ENCODE data around the gene AGMO.
"Not testable (repeated sequence)": the region's sequence is repeated elsewhere in the genome, so short reads cannot be mapped to it uniquely, and the experiment has no call there.

AGMO gene

GRCh38 chr7:15559416-15559928, 2.3 kb downstream of the AGMO start:
- DNase-seq (ENCODE audit: low read depth in 2 of 2): no peak

- no peak for DNase-seq (ENCODE audit: low read depth in 2 of 2)
Observed at GRCh38 chr7:15558756-15559155, 3.1 kb downstream of the AGMO start.

- DNase-seq (ENCODE audit: low read depth in 2 of 2): no peak
Observed at GRCh38 chr7:15557686-15558085, 4.1 kb downstream of the AGMO start.

DNA sequence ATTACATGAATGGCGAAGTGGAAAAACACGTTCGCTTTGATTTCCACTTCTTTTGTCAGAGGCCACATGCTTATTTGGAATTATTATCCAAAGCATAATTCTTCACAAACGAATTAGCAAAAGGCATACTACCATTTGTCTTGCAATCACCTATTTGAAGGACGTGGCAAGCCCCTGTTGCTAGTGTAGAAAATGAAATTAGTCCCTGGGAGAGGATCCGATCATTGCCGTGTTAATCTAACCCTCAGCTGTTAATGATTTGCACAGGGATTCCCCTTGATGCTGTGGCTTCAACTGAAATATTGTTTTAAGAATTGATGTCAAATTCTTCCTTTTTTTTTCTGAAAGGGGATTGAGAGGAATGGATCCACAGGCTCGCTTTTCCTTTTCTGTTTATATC, 4.6 kb downstream of the AGMO start:
- DNase-seq (ENCODE audit: low read depth in 2 of 2): no peak

DNA sequence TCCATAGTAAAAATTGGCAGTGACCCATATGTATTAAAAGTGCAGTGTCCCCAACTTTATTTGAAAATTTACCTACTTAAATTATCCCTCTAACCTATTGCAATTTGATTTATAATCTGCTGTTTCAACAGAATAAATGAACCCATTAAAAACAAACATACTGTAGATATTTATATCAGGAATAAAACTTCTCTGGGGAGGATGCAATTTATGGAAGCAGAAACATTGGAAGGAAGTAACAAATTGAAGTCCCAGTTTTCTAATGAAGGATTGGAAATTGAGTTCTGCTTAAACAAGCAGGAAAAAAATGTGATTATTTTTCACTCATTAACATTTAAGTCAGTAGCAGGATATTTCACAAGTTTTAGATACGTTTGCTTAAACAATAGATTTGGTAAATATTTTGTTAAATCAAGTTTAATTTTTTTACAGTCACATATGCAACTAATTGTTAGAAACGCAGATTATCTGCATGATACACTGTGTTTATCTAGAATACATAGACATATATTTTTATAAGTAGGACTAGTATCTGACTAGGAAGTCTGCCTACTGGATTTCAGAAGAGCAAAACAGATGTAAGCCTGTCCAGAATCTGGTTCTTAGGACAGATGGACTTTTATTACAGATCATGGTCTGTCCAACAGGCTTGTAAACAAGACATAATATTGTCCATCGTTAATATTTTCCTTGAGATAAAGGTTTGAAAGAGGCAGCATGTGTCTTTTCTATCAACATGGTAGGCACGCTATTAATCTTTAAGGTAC, 5.3 kb downstream of the AGMO start:
- no peak for DNase-seq (ENCODE audit: low read depth in 2 of 2)

GRCh38 chr7:15555381-15555859, 6.4 kb downstream of the AGMO start:
- DNase-seq (ENCODE audit: low read depth in 2 of 2): no peak

DNA sequence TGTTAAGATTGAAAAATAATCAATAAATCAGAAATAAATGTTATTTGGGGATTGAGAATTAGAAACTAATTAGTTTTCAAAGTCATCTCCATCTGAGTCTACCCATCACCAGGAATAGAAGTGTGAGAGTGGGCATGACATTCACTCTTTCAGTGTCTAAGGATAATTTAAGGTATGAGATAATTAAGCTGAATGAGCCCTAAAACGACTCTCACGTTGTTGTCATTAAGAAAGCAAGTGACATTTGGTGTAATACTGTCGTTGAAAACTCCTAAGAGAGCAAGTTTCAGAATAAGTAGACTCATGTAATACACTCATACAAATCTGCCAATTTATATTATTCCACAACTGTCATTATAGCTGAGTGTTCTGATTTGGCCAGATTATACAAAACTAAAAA, 7.1 kb downstream of the AGMO start:
- DNase-seq (ENCODE audit: low read depth in 2 of 2): no peak

DNA sequence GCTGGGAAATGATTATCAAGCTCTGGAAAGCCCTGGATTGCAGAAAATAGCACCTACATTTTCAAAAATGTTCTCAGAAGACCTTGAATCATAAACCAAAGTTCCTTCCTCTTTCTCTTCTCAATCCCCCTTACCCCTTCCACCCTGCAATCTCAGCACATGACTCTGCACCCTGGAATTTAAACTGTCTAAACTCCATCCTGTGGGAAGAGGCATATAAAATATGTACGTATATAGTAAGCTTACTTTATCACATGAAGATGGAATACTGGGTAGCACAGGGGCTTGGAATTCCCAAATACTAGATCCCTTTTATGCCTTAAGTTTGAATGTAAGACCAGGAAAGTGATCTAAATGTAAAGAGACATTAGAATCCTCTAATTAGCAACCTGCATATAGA, 7.7 kb downstream of the AGMO start:
- no peak for DNase-seq (ENCODE audit: low read depth in 2 of 2)

DNA sequence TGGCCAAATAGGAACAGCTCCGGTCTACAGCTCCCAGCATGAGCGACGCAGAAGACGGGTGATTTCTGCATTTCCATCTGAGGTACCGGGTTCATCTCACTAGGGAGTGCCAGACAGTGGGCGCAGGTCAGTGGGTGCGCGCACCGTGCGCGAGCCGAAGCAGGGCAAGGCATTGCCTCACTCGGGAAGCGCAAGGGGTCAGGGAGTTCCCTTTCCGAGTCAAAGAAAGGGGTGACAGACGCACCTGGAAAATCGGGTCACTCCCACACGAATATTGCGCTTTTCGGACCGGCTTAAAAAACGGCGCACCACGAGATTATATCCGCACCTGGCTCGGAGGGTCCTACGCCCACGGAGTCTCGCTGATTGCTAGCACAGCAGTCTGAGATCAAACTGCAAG, 14.5 kb downstream of the AGMO start:
- not testable (repeated sequence) for DNase-seq (ENCODE audit: low read depth in 2 of 2)

GRCh38 chr7:15546272-15546792, 15.5 kb downstream of the AGMO start:
- DNase-seq (ENCODE audit: low read depth in 2 of 2): no peak

- DNase-seq (ENCODE audit: low read depth in 2 of 2): no peak
Observed at GRCh38 chr7:15544050-15544449, 17.8 kb downstream of the AGMO start.

DNA sequence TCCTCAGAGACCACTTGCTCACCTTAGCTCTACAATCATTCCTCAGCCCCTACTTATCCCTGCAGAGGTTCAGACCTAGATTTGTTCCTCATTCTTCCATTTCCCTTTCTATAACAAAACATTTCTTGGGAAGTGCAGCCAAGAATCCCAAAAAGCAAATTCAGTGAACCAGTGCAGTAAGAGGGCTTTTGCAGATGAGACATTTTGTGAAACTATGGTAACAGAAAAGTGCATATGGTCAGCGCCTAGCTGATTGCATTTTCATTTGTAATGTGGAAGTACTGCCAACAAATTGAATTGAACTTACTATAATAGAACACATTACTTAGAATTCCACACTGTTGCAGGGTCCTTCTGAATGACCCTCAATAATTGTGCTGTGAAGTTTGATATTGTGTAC, 18.6 kb downstream of the AGMO start:
- no peak for DNase-seq (ENCODE audit: low read depth in 2 of 2)

GRCh38 chr7:15527648-15528047, 34.2 kb downstream of the AGMO start:
- DNase-seq (ENCODE audit: low read depth in 2 of 2): no peak

DNA sequence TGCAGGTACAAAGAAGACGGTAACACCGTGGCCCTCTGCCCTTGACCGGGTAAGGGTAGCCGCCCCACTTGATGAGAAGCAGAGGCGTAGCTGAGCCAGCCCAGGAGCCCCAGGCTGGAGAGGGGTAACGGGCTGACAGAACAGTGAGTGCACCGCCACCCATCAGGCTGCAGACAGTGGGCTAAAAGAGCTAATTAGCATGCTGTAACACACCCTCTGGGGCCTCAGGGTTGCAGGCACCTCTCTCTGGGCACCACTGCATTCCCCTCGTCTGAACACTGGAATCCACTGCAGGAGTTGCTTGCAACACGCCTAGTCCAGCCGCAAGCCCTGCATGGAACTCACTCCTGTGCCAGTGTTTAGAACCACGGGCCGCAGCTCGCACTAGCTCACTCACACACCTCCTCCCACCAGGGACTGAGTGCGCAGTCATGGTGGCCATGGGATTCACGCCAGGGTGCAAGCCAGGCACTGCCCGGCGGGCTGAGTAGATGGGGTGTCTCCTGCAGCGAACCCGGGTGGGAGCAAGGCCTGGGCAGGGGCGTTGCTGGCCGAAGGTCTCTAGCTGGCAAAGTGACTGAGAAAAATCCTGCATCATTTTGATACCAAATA, 36.1 kb downstream of the AGMO start:
- no peak for DNase-seq (ENCODE audit: low read depth in 2 of 2)

DNA sequence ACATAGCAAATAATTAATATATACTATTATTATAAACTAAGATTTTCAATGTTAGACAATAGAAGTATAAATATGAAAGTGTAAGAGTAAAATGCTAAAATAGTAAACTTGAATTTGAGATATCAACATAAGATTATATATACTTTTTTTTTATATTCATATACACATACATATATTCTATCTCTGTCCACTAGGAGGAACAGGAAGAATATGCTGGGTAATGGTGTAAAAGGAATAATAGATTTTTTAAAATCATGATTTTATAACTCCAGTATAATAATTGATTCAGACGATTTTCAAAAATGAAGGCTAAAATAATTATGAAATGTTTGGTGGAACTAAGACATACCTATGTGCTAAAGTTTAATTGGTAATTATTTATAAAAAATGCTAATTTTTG, 37.7 kb downstream of the AGMO start:
- DNase-seq (ENCODE audit: low read depth in 2 of 2): no peak

GRCh38 chr7:15517865-15518264, 44.0 kb downstream of the AGMO start:
- DNase-seq (ENCODE audit: low read depth in 2 of 2): not testable (repeated sequence)

- DNase-seq (ENCODE audit: low read depth in 2 of 2): no peak
Observed at GRCh38 chr7:15515252-15515651, 46.6 kb downstream of the AGMO start.

DNA sequence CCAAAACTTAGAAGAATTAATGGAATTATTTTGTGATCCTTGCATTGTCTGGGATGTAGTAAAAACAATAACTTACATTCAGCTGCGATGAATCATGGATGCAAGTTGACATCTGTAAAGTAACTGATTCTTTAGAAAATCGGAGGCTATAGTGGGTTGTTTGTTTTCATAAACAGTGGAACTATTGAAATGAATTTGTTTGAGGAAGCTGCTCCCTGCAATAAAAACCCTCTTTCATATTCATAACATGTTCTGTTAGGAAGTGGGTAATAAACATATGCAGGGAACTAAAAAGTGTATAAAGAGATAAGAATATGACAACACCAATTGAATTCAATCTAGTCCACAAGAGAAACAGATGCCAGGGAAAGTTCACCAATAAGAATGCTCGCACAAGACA, 53.6 kb downstream of the AGMO start:
- DNase-seq (ENCODE audit: low read depth in 2 of 2): no peak

GRCh38 chr7:15507708-15508107, 54.1 kb downstream of the AGMO start:
- DNase-seq (ENCODE audit: low read depth in 2 of 2): no peak

DNA sequence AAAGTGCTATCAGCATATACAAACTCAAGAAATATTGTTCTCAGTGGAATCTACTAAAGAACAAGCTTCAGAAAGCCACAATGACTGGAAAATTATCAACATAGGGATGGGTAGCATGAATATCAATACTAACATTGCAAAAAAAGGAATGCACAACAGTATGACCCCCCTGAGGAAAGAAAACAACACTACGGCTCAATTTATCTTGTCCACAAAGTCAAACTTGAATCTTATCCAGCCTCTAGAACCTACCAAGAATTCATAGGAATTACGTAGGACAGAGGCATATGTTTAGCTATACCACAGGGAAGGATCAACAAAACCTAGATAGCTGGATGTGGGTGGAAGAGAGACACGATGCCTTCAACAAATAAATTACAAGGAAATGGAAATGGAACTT, 54.6 kb downstream of the AGMO start:
- DNase-seq (ENCODE audit: low read depth in 2 of 2): no peak

- DNase-seq (ENCODE audit: low read depth in 2 of 2): no peak
Observed at GRCh38 chr7:15505761-15506160, 56.1 kb downstream of the AGMO start.

DNA sequence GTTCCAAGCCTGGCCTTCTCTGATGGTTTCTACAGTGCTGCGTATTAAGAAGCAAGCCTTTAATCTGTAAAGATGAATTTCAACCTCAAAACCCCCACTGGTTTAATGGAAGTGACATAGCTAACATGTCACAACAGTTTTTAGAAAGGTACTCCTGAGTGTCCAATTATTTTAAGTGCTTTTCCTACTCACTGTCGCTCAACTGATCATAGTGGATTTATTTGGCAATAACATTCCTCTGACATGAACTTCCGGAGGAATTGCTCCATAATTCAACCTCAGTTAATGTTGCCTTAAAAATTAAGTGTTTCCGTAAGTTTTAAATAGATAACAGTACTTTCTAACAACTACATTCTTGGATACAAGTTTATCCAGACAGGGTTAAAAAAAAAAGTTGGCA, 57.5 kb downstream of the AGMO start:
- no peak for DNase-seq (ENCODE audit: low read depth in 2 of 2)

Measured in activated CD4-positive, alpha-beta T cell treated with anti-CD3 and anti-CD28 coated beads for 24 hours (primary cell).